CD4-positive, alpha-beta T cell treated with Interleukin-10 for 1 hour (primary cell): ENCODE measurements around the gene MAPKAPK2.

Experiments used
- DNase-seq: peaks from one replicate; pipeline ENCODE4 v3.0.0-alpha.2; 2020

Gene MAPKAPK2

DNA sequence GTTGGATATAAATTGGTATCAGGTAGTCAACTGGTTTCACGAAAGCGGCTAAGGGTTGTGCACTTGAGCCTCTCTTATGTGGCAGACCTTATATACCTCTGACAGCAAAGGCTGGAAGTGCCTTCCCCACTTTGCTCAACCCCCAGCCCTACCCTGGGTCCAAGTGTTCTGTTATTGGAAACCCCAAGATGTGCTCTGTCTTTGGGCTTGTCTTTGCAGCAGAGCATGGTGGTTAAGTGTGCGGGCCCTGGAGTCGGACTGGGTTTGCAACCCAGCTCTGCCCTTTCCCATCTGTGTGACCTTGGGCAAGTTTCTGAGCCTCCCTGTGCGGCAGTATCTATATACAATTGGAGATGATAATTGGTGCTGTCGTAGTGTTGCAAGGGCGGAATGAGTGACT lies 98.8 kb downstream of the MAPKAPK2 start:
- no peak for DNase-seq
